GM12878 (cell line): Measurements from ENCODE around the gene LRRC27. TPM values are rescaled to one million over a fixed set of nuclear protein-coding genes. Genes with fewer than 3 reads are reported as not detected.

Experiments
- EP300 ChIP-seq, 2 experiments: fragments of 150-350 bp in 1 of 2; IDR thresholded peaks; 2 replicates each; pipeline ENCODE4 v1.6.1; 2011 to 2012; ENCODE audit warnings: low read depth in 2 of 2, low read length in 2 of 2, borderline replicate concordance in 1 of 2, improper control_type of control experiment in 1 of 2, inconsistent platforms in 1 of 2; ENCODE audit not compliant: control insufficient read depth in 1 of 2
- PML ChIP-seq: IDR thresholded peaks from 2 replicates; pipeline ENCODE4 v1.6.1; 2012; ENCODE audit warnings: low read length, inconsistent platforms
- RBBP5 ChIP-seq: fragments of 200-600 bp; sonication (generic); conservative IDR thresholded peaks from 2 replicates; pipeline ENCODE4 v1.6.1; 2016
- ZBTB40 ChIP-seq: fragments of 450-650 bp; IDR thresholded peaks from 2 replicates; pipeline ENCODE4 v1.6.1; 2016; ENCODE audit warnings: mild to moderate bottlenecking, moderate library complexity, borderline replicate concordance
- ZNF24 ChIP-seq: fragments of 450-650 bp; IDR thresholded peaks from 2 replicates; pipeline ENCODE4 v1.6.1; 2017; ENCODE audit warnings: antibody characterized with exemption, mild to moderate bottlenecking
- polyA plus RNA-seq, 11 experiments: library from polyadenylated mRNA; depleted of rRNA in 4 of 11; unstranded in 6 of 11; stranded (reverse) in 5 of 11; fragments of >200 nt; fragmentation: Nextera tagmentation in 4 of 11; fragmentation: Illumina TruSeq in 1 of 11; extraction: Ambion mirVana in 4 of 11; extraction: Trizol in 1 of 11; gene quantifications; 1 replicate in 1 of 11; 2 replicates in 10 of 11; pipeline versions ENCODE4 v1.2.1 to v1.2.3, GENCODE V29; 2011 to 2016; ENCODE audit warnings: inconsistent platforms in 2 of 11, missing spikeins in 2 of 11, low read depth in 1 of 11
- total RNA-seq, 4 experiments: library from RNA; depleted of rRNA in 3 of 4; stranded (reverse); fragments of >200 nt in 3 of 4; fragmentation: Illumina TruSeq in 1 of 4; extraction: Trizol in 1 of 4; gene quantifications; 2 replicates each; pipeline versions ENCODE4 v1.2.1 to v1.2.3, GENCODE V29; 2013 to 2021
- TF ChIP-seq, protein P1 (sequence below): fragments of 150-350 bp; IDR thresholded peaks from 2 replicates; pipeline ENCODE4 v1.6.1; 2016; ENCODE audit warnings: low read depth, low read length

Gene LRRC27
- total and polyA plus RNA-seq, 10 of the 15 experiments (the other 5 are each of a cell fraction or from before 2014, with no cell fraction given) = 0.48 to 6.9 (median 4.7) TPM

- TF ChIP-seq ZBTB40 (no peak), RBBP5 (no peak), PML (no peak), EP300 (IDR thresholded peaks at IDR 0.05; ENCODE audit: borderline replicate concordance in 1 of 2, control insufficient read depth in 1 of 2, low read depth in 2 of 2, low read length in 2 of 2) (no peak), ZNF24 (no peak)
- TF ChIP-seq, protein P1, sequence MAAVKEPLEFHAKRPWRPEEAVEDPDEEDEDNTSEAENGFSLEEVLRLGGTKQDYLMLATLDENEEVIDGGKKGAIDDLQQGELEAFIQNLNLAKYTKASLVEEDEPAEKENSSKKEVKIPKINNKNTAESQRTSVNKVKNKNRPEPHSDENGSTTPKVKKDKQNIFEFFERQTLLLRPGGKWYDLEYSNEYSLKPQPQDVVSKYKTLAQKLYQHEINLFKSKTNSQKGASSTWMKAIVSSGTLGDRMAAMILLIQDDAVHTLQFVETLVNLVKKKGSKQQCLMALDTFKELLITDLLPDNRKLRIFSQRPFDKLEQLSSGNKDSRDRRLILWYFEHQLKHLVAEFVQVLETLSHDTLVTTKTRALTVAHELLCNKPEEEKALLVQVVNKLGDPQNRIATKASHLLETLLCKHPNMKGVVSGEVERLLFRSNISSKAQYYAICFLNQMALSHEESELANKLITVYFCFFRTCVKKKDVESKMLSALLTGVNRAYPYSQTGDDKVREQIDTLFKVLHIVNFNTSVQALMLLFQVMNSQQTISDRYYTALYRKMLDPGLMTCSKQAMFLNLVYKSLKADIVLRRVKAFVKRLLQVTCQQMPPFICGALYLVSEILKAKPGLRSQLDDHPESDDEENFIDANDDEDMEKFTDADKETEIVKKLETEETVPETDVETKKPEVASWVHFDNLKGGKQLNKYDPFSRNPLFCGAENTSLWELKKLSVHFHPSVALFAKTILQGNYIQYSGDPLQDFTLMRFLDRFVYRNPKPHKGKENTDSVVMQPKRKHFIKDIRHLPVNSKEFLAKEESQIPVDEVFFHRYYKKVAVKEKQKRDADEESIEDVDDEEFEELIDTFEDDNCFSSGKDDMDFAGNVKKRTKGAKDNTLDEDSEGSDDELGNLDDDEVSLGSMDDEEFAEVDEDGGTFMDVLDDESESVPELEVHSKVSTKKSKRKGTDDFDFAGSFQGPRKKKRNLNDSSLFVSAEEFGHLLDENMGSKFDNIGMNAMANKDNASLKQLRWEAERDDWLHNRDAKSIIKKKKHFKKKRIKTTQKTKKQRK = no peak
These were observed 18.1 kb upstream of the LRRC27 start (continued) for GRCh38 chr10:132313865-132314264.
